ENCODE data around the gene ATG2A.

DNA sequence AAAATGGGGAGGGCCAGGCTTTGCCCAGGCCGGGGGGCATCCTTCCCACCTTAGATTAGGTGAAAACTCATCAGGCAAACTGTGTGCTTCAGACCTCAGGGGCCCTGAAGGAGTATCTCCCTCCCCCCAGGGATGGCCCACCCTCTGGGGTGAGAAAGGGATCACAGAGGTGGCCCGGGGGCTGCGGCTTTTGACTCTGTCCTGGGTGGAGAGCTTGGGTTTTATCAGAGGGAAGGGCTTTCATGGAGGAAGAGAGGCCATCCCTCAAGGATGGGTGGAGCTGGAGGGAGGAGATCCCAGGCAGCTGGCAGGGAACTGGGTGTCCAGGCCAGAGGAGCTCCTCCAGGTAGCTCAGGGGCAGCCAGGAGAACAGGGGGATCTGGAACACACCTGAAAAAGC lies 4.4 kb upstream of the ATG2A start:
- TF ChIP-seq, protein P1, sequence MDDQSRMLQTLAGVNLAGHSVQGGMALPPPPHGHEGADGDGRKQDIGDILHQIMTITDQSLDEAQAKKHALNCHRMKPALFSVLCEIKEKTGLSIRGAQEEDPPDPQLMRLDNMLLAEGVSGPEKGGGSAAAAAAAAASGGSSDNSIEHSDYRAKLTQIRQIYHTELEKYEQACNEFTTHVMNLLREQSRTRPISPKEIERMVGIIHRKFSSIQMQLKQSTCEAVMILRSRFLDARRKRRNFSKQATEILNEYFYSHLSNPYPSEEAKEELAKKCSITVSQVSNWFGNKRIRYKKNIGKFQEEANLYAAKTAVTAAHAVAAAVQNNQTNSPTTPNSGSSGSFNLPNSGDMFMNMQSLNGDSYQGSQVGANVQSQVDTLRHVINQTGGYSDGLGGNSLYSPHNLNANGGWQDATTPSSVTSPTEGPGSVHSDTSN (IDR thresholded peaks at IDR 0.05; ENCODE audit: insufficient replicate concordance, low read depth, low read length): no peak
- no peak for TF ChIP-seq BCL3 (IDR thresholded peaks at IDR 0.05; ENCODE audit: borderline replicate concordance, insufficient read depth, low read depth, low read length, poor library complexity, severe bottlenecking)
- no peak for TF ChIP-seq E2F4 (IDR thresholded peaks at IDR 0.05; ENCODE audit: low read depth, low read length)
- no peak for TF ChIP-seq POLR2A (IDR thresholded peaks at IDR 0.05; ENCODE audit: low read depth, low read length)
- no peak for TF ChIP-seq CHD4 (IDR thresholded peaks at IDR 0.05)
- TF ChIP-seq YY1 (IDR thresholded peaks at IDR 0.05; ENCODE audit: low read depth, low read length): no peak
- TF ChIP-seq SUPT20H (IDR thresholded peaks at IDR 0.05; ENCODE audit: borderline replicate concordance, control insufficient read depth, low read depth, low read length): no peak
- TF ChIP-seq BRCA1 (IDR thresholded peaks at IDR 0.05; ENCODE audit: low read depth, low read length): no peak
